Measurements from ENCODE around the gene NUP98. TPM values are rescaled to one million over a fixed set of nuclear protein-coding genes. Genes with fewer than 3 reads are reported as not detected.

NUP98 gene
- total and polyA plus RNA-seq, 2 donors (not counting 3 experiments of a cell fraction or from before 2014, with no cell fraction given), result 92.7 to 169 TPM

DNA sequence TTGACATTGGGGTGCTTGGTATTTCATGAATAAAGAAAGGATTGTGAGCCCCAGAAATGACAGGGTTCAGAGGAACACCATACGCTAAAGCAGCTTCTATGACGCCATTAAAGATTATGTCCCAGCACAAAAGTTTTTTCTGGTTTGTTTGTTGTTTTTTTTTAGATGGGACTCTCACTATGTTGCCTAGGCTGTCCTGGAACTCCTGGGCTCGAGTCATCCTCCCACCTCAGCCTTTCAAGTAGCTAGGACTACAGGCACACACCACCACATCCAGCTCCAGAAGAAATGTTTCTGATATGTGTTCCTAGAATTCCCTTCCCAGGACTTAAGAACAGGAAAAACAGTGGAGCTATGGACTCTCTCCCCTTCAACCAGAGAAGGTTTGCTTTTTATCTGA is 46.0 kb upstream of the NUP98 start:
- CTCF ChIA-PET, result interaction anchor here (0.7 to 13.5 kb wide), 4 partner anchors 11 to 227 kb away, joined by 3 to 871 read pairs (median 18); partner anchors contain the start of gene STIM1
- peaks cover 16% of the 10 kb centered on the region for H3K4me1 ChIP-seq (ENCODE audit: control insufficient read depth, extremely low read depth, insufficient read depth, low read length)
- intact Hi-C loops (cut with micrococcal nuclease) (no loop called here), dilution Hi-C loops (cut with MboI; ENCODE audit: extremely low pct_ligation_motif_present, low sequenced_read_pairs) (no loop called here)
- no TSS peak for BruUV-seq (replicated peaks)
- H3K27ac ChIP-seq (ENCODE audit: insufficient read depth, low read depth, low read length), result no peak overlapping the region
- no peaks in the 10 kb centered on the region for H3K9me1 ChIP-seq (replicated peaks; ENCODE audit: control insufficient read depth, extremely low read depth, insufficient read depth, low read length)
- H4K20me1 ChIP-seq (replicated peaks; ENCODE audit: control insufficient read depth, extremely low read depth, insufficient read depth, low read length), result no peaks in the 10 kb centered on the region
- no peak for FAIRE-seq
- POLR2A ChIA-PET, result no interaction called here
- no peak overlapping the region for H3K9ac ChIP-seq (replicated peaks; ENCODE audit: extremely low read depth, insufficient read depth, low read length)
- TF ChIP-seq POLR2A (IDR thresholded peaks at IDR 0.05; ENCODE audit: low read depth, low read length), result no peak
- TF ChIP-seq, protein P1, sequence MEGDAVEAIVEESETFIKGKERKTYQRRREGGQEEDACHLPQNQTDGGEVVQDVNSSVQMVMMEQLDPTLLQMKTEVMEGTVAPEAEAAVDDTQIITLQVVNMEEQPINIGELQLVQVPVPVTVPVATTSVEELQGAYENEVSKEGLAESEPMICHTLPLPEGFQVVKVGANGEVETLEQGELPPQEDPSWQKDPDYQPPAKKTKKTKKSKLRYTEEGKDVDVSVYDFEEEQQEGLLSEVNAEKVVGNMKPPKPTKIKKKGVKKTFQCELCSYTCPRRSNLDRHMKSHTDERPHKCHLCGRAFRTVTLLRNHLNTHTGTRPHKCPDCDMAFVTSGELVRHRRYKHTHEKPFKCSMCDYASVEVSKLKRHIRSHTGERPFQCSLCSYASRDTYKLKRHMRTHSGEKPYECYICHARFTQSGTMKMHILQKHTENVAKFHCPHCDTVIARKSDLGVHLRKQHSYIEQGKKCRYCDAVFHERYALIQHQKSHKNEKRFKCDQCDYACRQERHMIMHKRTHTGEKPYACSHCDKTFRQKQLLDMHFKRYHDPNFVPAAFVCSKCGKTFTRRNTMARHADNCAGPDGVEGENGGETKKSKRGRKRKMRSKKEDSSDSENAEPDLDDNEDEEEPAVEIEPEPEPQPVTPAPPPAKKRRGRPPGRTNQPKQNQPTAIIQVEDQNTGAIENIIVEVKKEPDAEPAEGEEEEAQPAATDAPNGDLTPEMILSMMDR (IDR thresholded peaks at IDR 0.05; ENCODE audit: extremely low read depth in 1 of 2, insufficient read depth in 1 of 2, low read depth in 1 of 2, low read length in 2 of 2), result no peak
- DNase-seq (ENCODE audit: low read depth, low spot score), result no peak
- H3K4me3 ChIP-seq (replicated peaks in 1 of 3; ENCODE audit: insufficient read depth in 1 of 3, low read depth in 1 of 3, low read length in 3 of 3), result no peak overlapping the region
- H3K4me2 ChIP-seq (ENCODE audit: insufficient read depth, low read length), result no peak overlapping the region
- H3K79me2 ChIP-seq (ENCODE audit: control insufficient read depth, insufficient read depth, low read length), result peaks cover 22% of the 10 kb centered on the region
- H3K27me3 ChIP-seq (ENCODE audit: control insufficient read depth in 2 of 2, insufficient read depth in 2 of 2, low read length in 2 of 2), result peaks cover 0 to 2% of the 10 kb centered on the region in 2 experiments
- no peaks in the 10 kb centered on the region for H3K36me3 ChIP-seq (ENCODE audit: control insufficient read depth in 2 of 2, extremely low read depth in 1 of 2, insufficient read depth in 2 of 2, low read length in 2 of 2)
- H2AFZ ChIP-seq (ENCODE audit: low read depth, low read length), result no peak overlapping the region
- H3K9me3 ChIP-seq (replicated peaks; ENCODE audit: control insufficient read depth, insufficient read depth, low read length), result no peaks in the 10 kb centered on the region

DNA sequence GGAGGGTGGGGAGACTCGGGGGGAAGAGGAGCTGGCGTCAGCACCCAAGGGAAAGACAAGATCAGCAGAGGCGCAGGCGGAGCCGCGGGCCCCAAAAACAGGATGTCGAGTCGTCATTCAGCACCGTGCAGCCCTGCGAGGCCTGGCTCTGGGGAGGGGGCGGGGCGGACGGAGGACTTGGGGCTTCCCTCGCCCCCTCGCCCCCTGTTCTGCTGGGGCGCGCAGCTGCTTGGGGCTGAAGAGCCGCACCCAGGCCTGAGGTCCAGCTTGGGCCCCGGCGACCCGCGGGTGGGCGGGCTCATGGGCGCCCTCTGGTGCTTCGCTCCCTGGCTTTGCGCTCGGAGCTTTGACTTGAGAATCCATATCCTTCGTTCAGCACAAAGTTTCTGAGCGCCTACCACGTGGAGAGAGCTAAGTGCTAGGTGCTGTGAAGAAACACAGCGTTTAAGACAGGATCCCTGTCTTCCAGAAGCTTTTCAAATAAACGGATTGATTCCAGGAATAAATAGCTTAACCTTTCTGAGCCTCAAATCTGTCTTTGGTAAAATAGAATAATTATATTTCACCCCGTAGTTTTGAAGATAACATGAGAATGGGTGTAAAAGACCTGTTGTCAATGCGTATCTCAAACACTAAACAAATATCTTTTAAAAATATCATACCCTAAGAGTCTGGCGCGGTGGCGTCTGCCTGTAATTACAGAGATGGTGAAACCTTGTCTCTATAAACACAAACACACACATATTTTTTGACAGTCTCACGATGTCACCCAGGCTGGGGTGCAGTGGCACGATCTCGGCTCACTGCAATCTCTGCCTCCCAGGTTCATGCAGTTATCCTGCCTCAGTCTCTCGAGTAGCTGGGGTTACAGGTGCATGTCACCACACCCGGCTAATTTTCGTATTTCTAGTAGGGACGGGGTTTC is 44.3 kb upstream of the NUP98 start:
- peak; percentile 91 for DNase-seq (ENCODE audit: low read depth, low spot score)
- ChIA-PET POLR2A (interaction anchor here (0.6 to 1.3 kb wide), 3 partner anchors 9 to 14 kb away, joined by 3 to 7 read pairs (median 3); partner anchors contain the start of gene STIM1), CTCF (interaction anchor here (0.6 to 5.5 kb wide), 36 partner anchors 8 to 388 kb away, joined by 3 to 88 read pairs (median 4); partner anchors contain the start of genes NUP98, PGAP2, RRM1 and STIM1)
- H3K36me3 ChIP-seq (ENCODE audit: control insufficient read depth in 2 of 2, extremely low read depth in 1 of 2, insufficient read depth in 2 of 2, low read length in 2 of 2), result no peaks in the 10 kb centered on the region
- peak overlapping the region; percentile 63 for H3K4me2 ChIP-seq (ENCODE audit: insufficient read depth, low read length)
- peak; percentile 92 for FAIRE-seq
- peaks cover 37% of the 10 kb centered on the region for H3K79me2 ChIP-seq (ENCODE audit: control insufficient read depth, insufficient read depth, low read length)
- TSS peak; percentile 74 for BruUV-seq (replicated peaks)
- TF ChIP-seq FOS (IDR thresholded peaks at IDR 0.05; ENCODE audit: borderline replicate concordance, insufficient read depth, low read length), result no peak
- no peak for TF ChIP-seq JUN (IDR thresholded peaks at IDR 0.05; ENCODE audit: borderline replicate concordance, insufficient read depth, insufficient read length, low read depth)
- TF ChIP-seq, protein P2, sequence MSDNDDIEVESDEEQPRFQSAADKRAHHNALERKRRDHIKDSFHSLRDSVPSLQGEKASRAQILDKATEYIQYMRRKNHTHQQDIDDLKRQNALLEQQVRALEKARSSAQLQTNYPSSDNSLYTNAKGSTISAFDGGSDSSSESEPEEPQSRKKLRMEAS (IDR thresholded peaks at IDR 0.05; ENCODE audit: insufficient read depth, insufficient read length), result peak; percentile 78
- TF ChIP-seq, protein P1 (IDR thresholded peaks at IDR 0.05; ENCODE audit: extremely low read depth in 1 of 2, insufficient read depth in 1 of 2, low read depth in 1 of 2, low read length in 2 of 2), result peak; percentile 72 to 95
- peak; percentile 18 for TF ChIP-seq POLR2A (IDR thresholded peaks at IDR 0.05; ENCODE audit: low read depth, low read length)
- peak; percentile 72 for TF ChIP-seq POLR2AphosphoS5 (IDR thresholded peaks at IDR 0.05; ENCODE audit: insufficient read depth, low read depth, low read length)
- peak overlapping the region; percentile 76 for H2AFZ ChIP-seq (ENCODE audit: low read depth, low read length)
- no peaks in the 10 kb centered on the region for H3K9me3 ChIP-seq (replicated peaks; ENCODE audit: control insufficient read depth, insufficient read depth, low read length)
- H3K4me3 ChIP-seq (replicated peaks in 1 of 3; ENCODE audit: insufficient read depth in 1 of 3, low read depth in 1 of 3, low read length in 3 of 3), result peak overlapping the region; percentile 3 to 50 (median 31)
- no peaks in the 10 kb centered on the region for H3K27me3 ChIP-seq (ENCODE audit: control insufficient read depth in 2 of 2, insufficient read depth in 2 of 2, low read length in 2 of 2)
- H3K9ac ChIP-seq (replicated peaks; ENCODE audit: extremely low read depth, insufficient read depth, low read length), result peak overlapping the region; percentile 50
- H4K20me1 ChIP-seq (replicated peaks; ENCODE audit: control insufficient read depth, extremely low read depth, insufficient read depth, low read length), result no peaks in the 10 kb centered on the region
- intact Hi-C loops (cut with micrococcal nuclease), result loop anchor here (1.0 kb wide), 5 partner anchors 13 to 253 kb away; partner anchors contain the start of genes NUP98, PGAP2 and RRM1
- no peaks in the 10 kb centered on the region for H3K9me1 ChIP-seq (replicated peaks; ENCODE audit: control insufficient read depth, extremely low read depth, insufficient read depth, low read length)
- H3K4me1 ChIP-seq (ENCODE audit: control insufficient read depth, extremely low read depth, insufficient read depth, low read length), result peaks cover 29% of the 10 kb centered on the region
- peak overlapping the region; percentile 55 for H3K27ac ChIP-seq (ENCODE audit: insufficient read depth, low read depth, low read length)
- dilution Hi-C loops (cut with MboI; ENCODE audit: extremely low pct_ligation_motif_present, low sequenced_read_pairs), result no loop called here

Data from endothelial cell of umbilical vein (primary cell).